ENCODE data around the gene TAS2R3. TPM values are rescaled to one million over a fixed set of nuclear protein-coding genes. Genes with fewer than 3 reads are reported as not detected.

Gene TAS2R3
- total and polyA plus RNA-seq, 9 of the 15 experiments (the other 6 are each of a cell fraction or from before 2014, with no cell fraction given) = 0.37 to 1.9 (median 1.2) TPM; not detected in 2

GRCh38 chr7:141742229-141742628 lies 21.7 kb upstream of the TAS2R3 start:
- DNase-seq (ENCODE audit: extremely low read depth in 1 of 4, low spot score in 3 of 4) = no peak
- ATAC-seq = no peak
- in situ Hi-C loops (cut with MboI) (no loop called here), intact Hi-C loops (cut with micrococcal nuclease) (no loop called here)
- Histone ChIP-seq H2AFZ (ENCODE audit: low read depth, low read length) (no peak overlapping the region), H3K79me2 (ENCODE audit: control insufficient read depth, insufficient read depth, low read length) (peaks cover 41% of the 10 kb centered on the region), H3K9me3 (replicated peaks; ENCODE audit: control insufficient read depth, insufficient read depth, low read depth, low read length) (no peaks in the 10 kb centered on the region), H3K36me3 (ENCODE audit: control insufficient read depth, insufficient read depth, low read length) (peaks cover 80% of the 10 kb centered on the region), H3K4me3 (no peak overlapping the region), H3K9me1 (ENCODE audit: control insufficient read depth, insufficient read depth, low read length) (no peaks in the 10 kb centered on the region), H3K4me2 (ENCODE audit: insufficient read depth, low read length) (no peak overlapping the region), H3K9ac (ENCODE audit: insufficient read depth in 1 of 2, low read depth in 2 of 2, low read length in 2 of 2) (no peak overlapping the region), H3K4me1 (replicated peaks in 1 of 2; ENCODE audit: control insufficient read depth in 2 of 2, insufficient read depth in 2 of 2, low read length in 2 of 2) (peaks cover 5 to 8% of the 10 kb centered on the region in 2 experiments; a peak in 4 of 5 replicates), H4K20me1 (replicated peaks; ENCODE audit: control insufficient read depth, insufficient read depth, low read length) (no peaks in the 10 kb centered on the region), H3K27me3 (ENCODE audit: control insufficient read depth in 2 of 2, insufficient read depth in 2 of 2, low read length in 2 of 2) (no peaks in the 10 kb centered on the region), H3K27ac (ENCODE audit: extremely low read depth, low read depth, low read length) (no peak overlapping the region)
- no TSS peak for BruUV-seq (replicated peaks)
- CTCF ChIA-PET (ENCODE audit: low intra/inter-chr PET ratio) = no interaction called here
- no peak for TF ChIP-seq ZNF511 (CRISPR knock-in tag; IDR thresholded peaks at IDR 0.05)
- TF ChIP-seq RBFOX2 (IDR thresholded peaks at IDR 0.05; ENCODE audit: low read depth, low read length) = 0 out of 2 replicates have a peak, but pooled peaks have one; percentile 25
- 71% methylated on average over 1 of the region's 1 CpG for WGBS (ENCODE audit: insufficient coverage, low coverage, missing lambda C conversion rate)
- FAIRE-seq = no peak
- POLR2A ChIA-PET = interaction anchor here (0.6 kb wide), 1 partner anchor 12 kb away, joined by 3 read pairs; no protein-coding TSS in a partner anchor

- Histone ChIP-seq H3K27ac (ENCODE audit: extremely low read depth, low read depth, low read length) (no peak overlapping the region), H3K9ac (ENCODE audit: insufficient read depth in 1 of 2, low read depth in 2 of 2, low read length in 2 of 2) (no peak overlapping the region), H3K36me3 (ENCODE audit: control insufficient read depth, insufficient read depth, low read length) (peaks cover 98% of the 10 kb centered on the region), H3K4me2 (ENCODE audit: insufficient read depth, low read length) (no peak overlapping the region), H3K27me3 (ENCODE audit: control insufficient read depth in 2 of 2, insufficient read depth in 2 of 2, low read length in 2 of 2) (no peaks in the 10 kb centered on the region), H3K9me1 (ENCODE audit: control insufficient read depth, insufficient read depth, low read length) (no peaks in the 10 kb centered on the region), H3K4me3 (no peak overlapping the region), H4K20me1 (replicated peaks; ENCODE audit: control insufficient read depth, insufficient read depth, low read length) (no peaks in the 10 kb centered on the region), H3K4me1 (replicated peaks in 1 of 2; ENCODE audit: control insufficient read depth in 2 of 2, insufficient read depth in 2 of 2, low read length in 2 of 2) (peaks cover 3 to 6% of the 10 kb centered on the region in 2 experiments; a peak in 3 of 5 replicates), H3K79me2 (ENCODE audit: control insufficient read depth, insufficient read depth, low read length) (peaks cover 31% of the 10 kb centered on the region), H3K9me3 (replicated peaks; ENCODE audit: control insufficient read depth, insufficient read depth, low read depth, low read length) (peaks cover 10% of the 10 kb centered on the region), H2AFZ (ENCODE audit: low read depth, low read length) (no peak overlapping the region)
- ChIA-PET CTCF (ENCODE audit: low intra/inter-chr PET ratio) (no interaction called here), POLR2A (no interaction called here)
- no peak for DNase-seq (ENCODE audit: extremely low read depth in 1 of 4, low spot score in 3 of 4)
- no peak for FAIRE-seq
- intact Hi-C loops (cut with micrococcal nuclease) = no loop called here
- in situ Hi-C loops (cut with MboI) = no loop called here
- ATAC-seq = no peak
- no TSS peak for BruUV-seq (replicated peaks)
- 92% methylated on average over 2 of the region's 2 CpGs for whole genome bisulfite sequencing (ENCODE audit: insufficient coverage, low coverage, missing lambda C conversion rate)
- TF ChIP-seq GABPB2 (CRISPR knock-in tag; conservative IDR thresholded peaks at IDR 0.05) (no peak), HLTF (IDR thresholded peaks at IDR 0.05) (no peak), NR2C2 (CRISPR knock-in tag; IDR thresholded peaks at IDR 0.05) (no peak), NR2C2 (tag; IDR thresholded peaks at IDR 0.05) (no peak), PYGO2 (tag; IDR thresholded peaks at IDR 0.05) (no peak), KDM4B (IDR thresholded peaks at IDR 0.05; ENCODE audit: borderline replicate concordance in 2 of 2, low read depth in 1 of 2) (no peak), BDP1 (IDR thresholded peaks at IDR 0.05; ENCODE audit: insufficient read depth, insufficient read length) (no peak), MBD2 (IDR thresholded peaks at IDR 0.05; ENCODE audit: borderline replicate concordance, low read depth) (no peak), ZNF24 (IDR thresholded peaks at IDR 0.05) (no peak), KDM2B (CRISPR knock-in tag; IDR thresholded peaks at IDR 0.05) (no peak), CHD4 (IDR thresholded peaks at IDR 0.05; ENCODE audit: insufficient read depth, insufficient replicate concordance, low read depth, low read length, poor library complexity, severe bottlenecking) (no peak), CLOCK (CRISPR knock-in tag; IDR thresholded peaks at IDR 0.05; ENCODE audit: borderline replicate concordance) (no peak)
Observed at GRCh38 chr7:141744131-141744530, 19.8 kb upstream of the TAS2R3 start.
